ENCODE data around the gene SRGAP1.
"Not testable (repeated sequence)": the region's sequence is repeated elsewhere in the genome, so short reads cannot be mapped to it uniquely, and the experiment has no call there.

Gene SRGAP1

DNA sequence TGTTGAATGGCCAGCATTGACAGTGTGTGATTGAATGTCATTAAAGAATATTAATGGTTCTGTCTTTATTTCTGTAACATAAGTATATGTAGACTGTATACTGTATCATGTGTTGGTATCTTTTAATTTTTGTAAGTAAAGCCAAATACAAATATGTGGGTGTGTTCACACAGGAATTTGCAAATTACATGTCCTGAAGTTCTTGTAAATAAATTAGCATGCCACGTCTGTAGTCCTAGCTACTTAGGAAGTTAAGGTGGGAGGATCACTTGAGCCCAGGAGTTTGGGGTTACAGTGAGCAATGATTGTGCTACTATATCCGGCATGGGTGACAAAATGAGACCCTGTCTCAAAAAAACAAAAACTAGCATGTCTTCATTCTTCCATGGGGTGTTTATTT, 278.5 kb downstream of the SRGAP1 start:
- DNase-seq (ENCODE audit: low spot score) = no peak

GRCh38 chr12:64123448-64123847, 278.9 kb downstream of the SRGAP1 start:
- no peak for DNase-seq (ENCODE audit: low spot score)

DNA sequence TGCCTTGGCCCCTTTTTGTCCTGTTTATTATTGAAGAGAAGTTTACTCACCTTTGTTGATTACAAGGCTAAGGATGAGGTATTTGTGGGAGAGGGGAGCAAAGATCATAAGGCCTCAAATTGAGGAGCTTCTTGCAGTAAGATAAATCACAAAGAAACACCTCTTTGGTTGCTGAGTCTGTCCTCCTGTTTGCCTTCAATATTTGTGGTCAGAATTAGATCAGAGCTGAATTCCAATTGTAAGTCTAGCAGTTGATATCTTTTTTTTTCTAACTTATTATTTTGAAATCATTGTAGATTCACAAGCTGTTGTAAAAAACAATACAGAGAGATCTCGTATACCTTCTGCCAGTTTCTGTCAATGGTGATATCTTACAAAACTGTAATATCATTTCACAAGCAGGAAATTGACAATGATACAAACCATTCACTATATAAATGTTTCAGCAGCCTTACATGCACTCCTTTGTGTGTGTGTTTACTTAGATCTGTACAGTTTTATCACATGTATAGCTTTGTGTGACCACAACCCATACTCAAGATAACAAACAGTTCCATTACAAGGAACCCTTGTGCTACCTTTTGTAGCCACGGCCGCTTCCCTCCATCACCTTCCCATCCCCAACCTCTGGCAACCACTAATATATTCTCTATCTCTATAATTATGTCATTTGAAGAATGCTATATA, 280.2 kb downstream of the SRGAP1 start:
- no peak for DNase-seq (ENCODE audit: low spot score)

- no peak for DNase-seq (ENCODE audit: low spot score)
Measured at GRCh38 chr12:64125913-64126312, 281.4 kb downstream of the SRGAP1 start.

- no peak for DNase-seq (ENCODE audit: low spot score)
Measured at GRCh38 chr12:64127811-64128210, 283.3 kb downstream of the SRGAP1 start.

DNA sequence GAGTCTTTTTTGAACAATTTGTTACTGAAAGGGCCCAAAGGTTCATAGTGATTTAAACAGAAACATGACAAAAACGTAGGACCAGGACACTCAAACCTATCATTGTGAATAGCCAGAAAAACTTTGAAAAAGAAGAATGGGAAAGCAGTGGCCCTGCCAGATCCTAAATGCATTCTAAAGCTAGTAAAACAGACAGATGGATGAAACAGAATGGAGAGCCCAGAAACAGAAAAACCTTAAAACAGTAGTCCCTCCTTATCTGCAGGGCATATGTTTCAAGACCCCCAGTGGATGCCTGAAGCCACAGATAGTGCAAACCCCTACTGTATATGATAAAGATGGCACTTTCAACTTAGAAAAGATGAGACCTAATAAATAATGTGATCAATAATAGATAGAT, 283.9 kb downstream of the SRGAP1 start:
- DNase-seq (ENCODE audit: low spot score) = no peak

DNA sequence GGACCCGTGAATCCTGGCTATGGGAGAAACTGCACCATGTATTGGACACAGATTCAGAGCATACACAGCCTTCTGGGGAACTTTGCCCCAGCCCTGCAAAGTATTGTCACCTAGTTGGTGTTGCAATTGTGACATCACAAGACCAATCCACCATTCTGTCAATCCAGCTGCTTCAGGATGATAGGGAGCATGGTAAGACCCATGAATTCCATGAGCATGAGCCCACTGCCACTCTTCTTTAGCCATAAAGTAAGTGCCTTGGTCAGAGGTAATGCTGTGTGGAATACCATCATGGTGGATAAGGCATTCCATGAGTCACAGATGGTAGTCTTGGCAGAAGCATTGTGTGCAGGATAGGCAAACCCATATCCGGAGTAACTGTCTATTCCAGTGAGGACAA, 286.0 kb downstream of the SRGAP1 start:
- DNase-seq (ENCODE audit: low spot score) = not testable (repeated sequence)

DNA sequence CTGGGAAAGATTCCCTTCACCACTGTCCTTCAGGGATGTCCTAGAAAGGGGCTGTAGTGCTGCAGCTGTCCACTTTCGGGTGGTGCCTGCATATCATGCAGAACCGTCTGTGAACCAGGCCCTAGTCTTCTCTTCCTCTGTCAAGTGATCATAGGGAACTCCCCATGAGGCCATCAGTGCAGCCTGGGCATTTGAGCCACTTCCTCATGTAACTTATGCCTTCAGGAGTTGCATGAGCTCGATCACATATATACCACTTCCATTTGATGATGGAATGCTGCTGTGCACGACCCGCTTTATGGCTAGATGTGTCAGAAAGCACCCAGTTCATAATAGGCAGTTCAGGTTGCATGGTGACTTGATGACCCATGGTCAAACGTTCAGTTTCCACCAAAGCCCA, 287.0 kb downstream of the SRGAP1 start:
- not testable (repeated sequence) for DNase-seq (ENCODE audit: low spot score)

DNA sequence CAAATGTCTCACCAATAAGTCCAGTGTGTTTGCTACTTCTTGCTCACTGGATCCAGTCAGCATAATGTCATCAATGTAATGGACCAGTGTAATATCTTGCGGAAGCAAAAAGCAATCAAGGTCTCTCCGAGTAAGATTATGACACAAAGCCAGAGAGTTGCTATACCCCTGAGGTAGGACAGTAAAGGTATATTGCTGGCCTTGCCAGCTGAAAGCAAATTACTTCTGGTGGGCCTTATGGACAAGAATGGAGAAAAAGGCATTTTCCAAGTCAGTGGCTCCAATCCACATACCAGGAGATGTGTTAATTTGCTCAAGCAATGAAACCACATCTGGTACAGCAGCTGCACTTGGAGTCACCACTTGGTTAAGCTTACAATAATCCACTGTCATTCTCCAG, 288.2 kb downstream of the SRGAP1 start:
- not testable (repeated sequence) for DNase-seq (ENCODE audit: low spot score)

DNA sequence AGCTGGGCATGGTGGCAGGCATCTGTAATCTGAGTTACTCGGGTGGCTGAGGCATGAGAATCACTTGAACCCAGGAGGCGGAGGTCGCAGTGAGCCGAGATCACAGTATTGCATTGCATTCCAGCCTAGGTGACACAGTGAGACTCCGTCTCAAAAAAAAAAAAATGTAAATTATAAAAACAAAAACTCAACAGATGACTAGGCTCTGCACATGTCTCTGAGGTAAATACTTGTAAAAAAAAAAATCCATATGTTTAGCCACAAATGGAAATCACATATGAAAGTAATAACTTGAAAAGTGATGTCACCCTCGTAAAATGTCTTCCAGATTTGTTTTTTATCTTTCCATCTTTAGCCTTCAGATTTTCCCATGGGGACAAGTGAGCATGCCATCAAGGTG, 292.6 kb downstream of the SRGAP1 start:
- no peak for DNase-seq (ENCODE audit: low spot score)

DNA sequence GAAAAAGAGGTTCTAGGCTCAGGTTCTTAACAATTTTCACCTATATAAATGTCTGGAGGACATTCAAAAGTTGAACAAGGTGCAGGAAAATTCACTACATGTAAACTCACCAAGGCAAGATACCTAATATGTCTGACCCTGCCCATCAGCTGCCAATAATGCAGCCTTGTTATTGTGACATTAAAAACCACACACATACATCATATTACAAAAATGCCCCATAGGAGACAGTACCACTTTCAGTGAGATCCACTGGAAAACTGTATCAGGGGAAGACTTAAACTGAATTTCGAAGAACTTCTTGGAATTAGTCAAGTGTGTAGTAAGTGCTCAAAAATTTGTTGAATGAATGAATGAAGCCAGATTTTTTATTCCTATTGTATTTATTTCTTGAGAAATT, 294.5 kb downstream of the SRGAP1 start:
- DNase-seq (ENCODE audit: low spot score) = no peak

DNA sequence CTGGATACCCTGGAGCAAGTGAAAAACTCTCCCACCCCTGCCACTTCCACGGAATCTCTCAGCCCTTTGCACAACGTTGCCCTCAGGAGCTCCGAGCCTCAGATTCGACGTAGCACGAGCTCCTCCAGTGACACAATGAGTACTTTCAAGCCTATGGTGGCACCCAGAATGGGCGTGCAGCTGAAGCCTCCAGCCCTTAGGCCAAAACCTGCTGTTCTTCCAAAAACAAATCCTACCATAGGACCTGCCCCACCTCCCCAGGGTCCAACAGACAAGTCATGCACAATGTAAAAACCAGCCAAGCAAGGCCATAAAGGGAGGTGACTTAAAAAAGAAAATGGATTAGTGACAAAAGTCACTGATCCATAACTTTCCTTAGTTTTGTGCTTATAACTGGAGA, 297.9 kb downstream of the SRGAP1 start:
- no peak for DNase-seq (ENCODE audit: low spot score)

- DNase-seq (ENCODE audit: low spot score) = no peak
Measured at GRCh38 chr12:64142784-64143183, 298.3 kb downstream of the SRGAP1 start.

DNA sequence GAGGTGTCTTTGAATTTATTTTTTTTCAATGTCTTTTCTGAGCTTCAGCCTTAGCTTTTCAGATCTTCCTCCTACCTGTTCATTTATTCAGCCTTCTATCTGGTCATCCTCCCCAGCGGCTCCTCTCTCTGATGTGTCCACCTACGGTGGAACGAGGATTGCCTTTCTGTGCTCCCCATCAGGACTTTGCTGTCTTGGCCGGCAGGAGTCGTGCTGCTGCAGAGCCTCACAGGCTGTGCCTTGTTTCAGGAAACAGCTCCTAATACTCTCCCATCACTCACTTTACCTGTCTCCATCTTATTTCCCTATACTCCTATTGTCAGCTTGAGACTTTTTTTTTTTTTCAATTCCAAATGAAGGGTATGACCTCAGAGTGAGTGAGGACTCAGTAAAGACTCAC, 300.7 kb downstream of the SRGAP1 start:
- DNase-seq (ENCODE audit: low spot score) = no peak

GRCh38 chr12:64147011-64147631, 302.6 kb downstream of the SRGAP1 start:
- DNase-seq (ENCODE audit: low spot score) = no peak

DNA sequence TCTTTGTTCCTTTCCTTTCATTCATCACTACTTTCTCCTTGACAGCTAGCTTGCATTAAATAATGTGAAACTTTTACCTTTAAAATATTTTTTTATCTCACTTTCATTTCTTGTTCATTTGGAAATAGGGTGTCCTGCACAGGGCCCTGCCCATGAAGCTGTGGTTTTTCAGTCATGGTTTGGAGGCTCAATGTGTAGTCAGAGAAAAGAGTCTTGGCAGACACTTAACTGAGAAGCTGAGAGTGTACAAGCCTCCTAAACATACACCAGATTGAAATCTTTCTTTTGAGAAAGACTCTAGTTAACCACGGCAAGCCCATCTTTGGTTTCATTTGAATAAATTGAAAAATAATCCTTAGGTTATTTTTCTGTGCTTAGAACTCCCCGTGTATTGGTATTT, 303.4 kb downstream of the SRGAP1 start:
- no peak for DNase-seq (ENCODE audit: low spot score)

DNA sequence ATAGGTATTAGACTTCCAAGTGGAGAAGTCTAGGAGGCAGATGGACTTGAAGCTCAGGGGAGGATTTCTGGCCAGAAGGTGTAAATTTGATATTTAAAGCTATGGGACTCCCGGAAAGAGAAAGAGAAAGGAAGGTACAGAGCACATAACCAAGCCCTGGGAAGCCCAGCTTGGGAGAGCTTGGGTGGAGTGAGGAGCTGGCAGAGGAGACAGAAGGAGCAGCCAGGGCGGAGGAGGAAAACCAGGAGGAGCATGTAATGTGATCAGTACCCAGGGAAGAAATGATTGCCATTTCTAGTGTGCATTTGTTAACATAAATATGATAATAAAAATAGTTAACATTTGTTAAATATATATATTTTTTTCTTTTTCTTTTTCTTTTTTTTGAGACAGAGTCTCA, 310.2 kb downstream of the SRGAP1 start:
- no peak for DNase-seq (ENCODE audit: low spot score)

DNA sequence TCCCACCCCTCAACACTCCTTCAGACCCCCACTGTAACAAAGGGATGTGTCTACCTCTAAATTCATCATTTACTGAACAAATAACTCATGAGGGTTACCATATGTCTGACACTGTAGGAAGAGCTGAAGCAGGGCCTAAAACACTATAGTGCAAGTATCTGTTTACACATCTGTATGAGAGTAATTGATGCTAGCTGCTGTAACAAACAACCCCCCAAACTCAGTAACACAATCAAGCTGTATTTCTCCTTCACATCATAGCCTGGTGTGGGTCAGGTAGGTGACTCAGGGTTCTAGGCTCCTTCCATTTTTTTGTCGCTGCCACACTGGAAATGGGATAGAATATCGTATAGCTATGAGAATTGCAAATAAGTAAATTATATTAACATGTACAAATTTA, 312.6 kb downstream of the SRGAP1 start:
- DNase-seq (ENCODE audit: low spot score) = no peak

DNA sequence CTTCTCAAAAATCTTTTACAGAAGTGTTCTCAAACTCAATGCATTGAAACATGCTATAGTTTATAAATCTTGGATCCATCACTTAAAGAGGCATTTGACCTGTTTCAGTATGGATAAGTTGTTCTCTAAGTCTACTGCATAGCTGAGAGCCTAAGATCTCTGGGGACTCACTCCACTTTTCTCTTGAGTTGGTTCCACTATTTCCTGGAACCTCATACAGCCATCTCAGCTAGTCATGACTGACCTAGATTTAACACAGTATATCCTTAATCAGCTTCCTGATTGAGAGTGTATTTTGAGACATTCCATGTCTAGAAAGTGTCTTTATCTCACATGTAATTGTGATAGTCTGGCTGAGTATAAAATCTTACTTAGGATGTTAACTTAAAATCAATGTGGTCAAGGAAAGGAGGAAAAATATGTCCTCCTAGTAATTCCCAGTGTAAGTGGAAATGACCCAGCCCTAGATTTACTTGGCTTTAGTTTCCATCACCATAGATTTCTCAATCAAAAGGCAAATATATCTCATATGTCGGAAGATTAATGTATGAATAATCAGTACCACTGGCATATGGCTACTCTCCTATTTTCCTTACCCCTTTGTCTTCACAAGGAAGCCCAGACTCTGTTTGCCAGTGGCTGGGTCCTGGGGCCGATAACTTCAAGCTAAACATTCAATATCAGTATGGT, 315.7 kb downstream of the SRGAP1 start:
- no peak for DNase-seq (ENCODE audit: low spot score)

- no peak for DNase-seq (ENCODE audit: low spot score)
Measured at GRCh38 chr12:64160711-64161060, 316.2 kb downstream of the SRGAP1 start.

DNA sequence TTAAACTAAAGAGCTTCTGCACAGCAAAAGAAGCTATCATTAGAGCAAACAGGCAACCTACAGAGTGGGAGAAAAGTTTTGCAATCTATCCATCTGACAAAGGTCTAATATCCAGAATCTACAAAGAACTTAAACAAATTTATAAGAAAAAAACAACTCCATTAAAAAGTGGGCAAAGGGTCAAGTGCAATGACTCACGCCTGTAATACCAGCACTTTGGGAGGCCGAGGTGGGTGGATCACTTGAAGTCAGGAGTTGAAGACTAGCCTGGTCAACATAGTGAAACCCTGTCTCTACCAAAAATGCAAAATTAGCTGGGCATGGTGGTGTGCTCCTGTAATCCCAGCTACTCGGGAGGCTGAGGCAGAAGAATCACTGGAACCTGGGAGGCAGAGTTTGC, 322.1 kb downstream of the SRGAP1 start:
- DNase-seq (ENCODE audit: low spot score) = not testable (repeated sequence)

DNA sequence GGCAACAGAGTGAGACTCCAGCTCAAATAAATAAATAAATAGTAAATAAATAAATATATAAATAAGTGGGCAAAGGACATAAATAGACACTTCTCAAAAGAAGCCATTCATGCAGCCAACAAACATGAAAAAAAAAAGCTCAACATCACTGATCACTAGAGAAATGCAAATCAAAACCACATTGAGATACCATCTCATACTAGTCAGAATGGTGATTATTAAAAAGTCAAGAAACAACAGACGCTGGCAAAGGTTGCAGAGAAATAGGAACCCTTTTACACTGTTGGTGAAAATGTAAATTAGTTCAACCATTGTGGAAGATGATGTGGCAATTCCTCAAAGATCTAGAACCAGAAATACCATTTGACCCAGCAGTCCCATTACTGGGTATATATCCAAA, 322.5 kb downstream of the SRGAP1 start:
- not testable (repeated sequence) for DNase-seq (ENCODE audit: low spot score)

- DNase-seq (ENCODE audit: low spot score) = no peak
Measured at GRCh38 chr12:64170024-64170423, 325.5 kb downstream of the SRGAP1 start.

DNA sequence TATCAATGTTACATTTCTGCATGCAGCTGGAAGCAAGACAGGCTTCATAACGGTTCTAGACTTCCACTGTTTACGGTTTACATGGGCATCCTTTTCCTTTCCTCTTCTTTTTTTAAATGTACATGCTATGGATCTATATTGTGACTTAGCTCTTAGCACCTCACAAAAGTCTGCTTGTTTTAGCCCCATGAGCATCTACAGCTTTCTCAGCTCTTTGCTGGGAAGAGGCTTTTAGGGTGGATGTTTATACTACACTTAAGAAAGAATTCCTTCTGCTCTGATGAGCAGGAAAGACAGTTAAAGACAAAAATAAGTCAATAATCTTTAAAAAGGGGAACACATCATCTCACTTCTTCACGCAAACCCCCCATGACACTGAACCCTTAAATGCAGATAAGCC, 326.2 kb downstream of the SRGAP1 start:
- no peak for DNase-seq (ENCODE audit: low spot score)
